ENCODE measurements around the gene RPS17.
A peak's percentile ranks its signal among the peaks of the same experiment; 100 is the strongest.

Gene RPS17

GRCh38 chr15:82540055-82540983 lies at the start of gene RPS17:
TSS of gene RPS17 (minus strand) at chr15:82540457. CDS start at chr15:82540428, 29 bp downstream.
- peak; percentile 96 to 98 (median 96) for DNase-seq (ENCODE audit: low read depth in 3 of 3)

GRCh38 chr15:82587805-82588204 lies 47.5 kb upstream of the RPS17 start:
- no peak for DNase-seq (ENCODE audit: low read depth in 3 of 3)

DNA sequence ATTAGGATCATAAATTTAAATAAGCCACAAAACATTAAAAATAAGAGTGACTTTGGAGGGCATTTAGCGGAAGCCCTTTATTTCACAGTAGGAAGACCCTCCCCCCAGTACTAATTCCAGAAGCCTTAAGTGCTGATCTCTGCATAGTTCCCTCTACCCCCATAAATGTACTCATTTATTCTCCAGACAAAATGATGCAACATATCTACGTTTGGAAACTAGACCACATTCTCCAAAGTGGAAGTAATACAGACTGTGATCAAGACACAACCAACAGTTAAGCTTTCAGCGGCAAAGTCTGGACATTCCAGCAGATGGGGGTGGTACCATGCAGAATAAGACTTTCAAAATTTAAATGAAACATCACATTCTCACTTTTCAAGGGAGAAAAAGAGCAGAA lies 44.8 kb upstream of the RPS17 start:
- DNase-seq (ENCODE audit: low read depth in 3 of 3) = no peak

DNA sequence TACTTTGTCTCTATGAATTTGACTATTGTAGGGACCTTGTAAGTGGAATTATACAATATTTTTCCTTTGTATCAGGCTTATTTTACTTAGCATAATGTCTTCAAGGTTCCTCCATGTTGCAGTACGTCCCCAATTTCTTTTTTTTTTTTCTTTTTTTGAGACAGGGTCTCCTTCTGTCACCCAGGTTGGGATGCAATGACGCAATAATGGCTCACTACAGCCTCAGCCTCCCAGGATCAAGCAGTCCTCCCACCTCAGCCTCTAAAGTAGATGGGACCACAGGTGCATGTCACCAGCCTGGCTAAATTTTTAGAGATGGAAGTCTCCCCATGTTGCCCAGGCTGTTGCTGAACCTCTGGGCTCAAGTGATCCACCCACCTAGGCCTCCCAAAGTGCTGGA lies 40.5 kb upstream of the RPS17 start:
- no peak for DNase-seq (ENCODE audit: low read depth in 3 of 3)

GRCh38 chr15:82575335-82575734 lies 35.1 kb upstream of the RPS17 start:
- DNase-seq (ENCODE audit: low read depth in 3 of 3) = no peak

DNA sequence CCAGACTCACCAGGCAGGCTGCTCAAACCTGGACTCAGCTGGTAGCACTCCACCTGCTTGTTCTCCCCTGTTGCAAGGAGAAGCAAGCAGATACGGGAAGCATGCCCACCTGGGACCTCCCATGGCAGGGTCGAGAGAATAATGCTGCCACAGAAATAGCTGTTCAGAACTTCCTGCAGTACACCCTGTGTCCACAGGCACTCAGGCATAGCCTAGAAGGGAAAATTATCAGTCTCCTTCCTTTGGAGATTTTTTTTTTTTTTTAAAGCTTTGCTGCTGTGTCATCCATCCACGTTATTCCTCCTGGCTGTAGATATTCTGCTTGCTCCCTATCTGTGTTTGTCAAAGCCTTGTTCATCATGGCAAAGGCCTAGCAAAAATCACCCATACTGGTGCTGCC lies 32.7 kb upstream of the RPS17 start:
- no peak for DNase-seq (ENCODE audit: low read depth in 3 of 3)

GRCh38 chr15:82572311-82572710 lies 32.1 kb upstream of the RPS17 start:
- no peak for DNase-seq (ENCODE audit: low read depth in 3 of 3)

DNA sequence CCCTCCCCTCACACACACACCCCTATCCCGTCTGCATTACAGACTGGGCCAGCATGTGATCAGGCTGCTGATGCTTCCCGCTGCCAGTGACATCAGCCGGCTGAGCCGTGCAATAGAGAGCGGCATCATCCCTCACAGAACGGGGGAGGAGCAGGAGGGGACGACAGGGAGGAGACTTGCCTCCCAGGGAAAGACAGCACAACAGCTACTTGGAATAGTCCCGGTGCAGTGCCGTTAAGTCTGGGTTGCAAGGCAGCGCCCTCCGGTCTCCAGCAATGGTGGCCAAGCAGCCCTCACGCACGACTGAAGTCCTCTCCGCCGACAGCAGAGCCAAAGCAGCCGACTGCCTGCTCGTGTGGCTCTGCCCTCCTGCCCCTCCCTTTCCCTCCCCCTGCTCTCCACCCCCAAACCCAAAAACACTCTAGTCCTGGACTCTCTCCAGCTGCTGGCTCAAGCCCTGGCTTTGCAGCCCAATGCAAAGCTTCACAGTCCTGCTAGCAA lies 31.5 kb upstream of the RPS17 start:
- no peak for DNase-seq (ENCODE audit: low read depth in 3 of 3)

DNA sequence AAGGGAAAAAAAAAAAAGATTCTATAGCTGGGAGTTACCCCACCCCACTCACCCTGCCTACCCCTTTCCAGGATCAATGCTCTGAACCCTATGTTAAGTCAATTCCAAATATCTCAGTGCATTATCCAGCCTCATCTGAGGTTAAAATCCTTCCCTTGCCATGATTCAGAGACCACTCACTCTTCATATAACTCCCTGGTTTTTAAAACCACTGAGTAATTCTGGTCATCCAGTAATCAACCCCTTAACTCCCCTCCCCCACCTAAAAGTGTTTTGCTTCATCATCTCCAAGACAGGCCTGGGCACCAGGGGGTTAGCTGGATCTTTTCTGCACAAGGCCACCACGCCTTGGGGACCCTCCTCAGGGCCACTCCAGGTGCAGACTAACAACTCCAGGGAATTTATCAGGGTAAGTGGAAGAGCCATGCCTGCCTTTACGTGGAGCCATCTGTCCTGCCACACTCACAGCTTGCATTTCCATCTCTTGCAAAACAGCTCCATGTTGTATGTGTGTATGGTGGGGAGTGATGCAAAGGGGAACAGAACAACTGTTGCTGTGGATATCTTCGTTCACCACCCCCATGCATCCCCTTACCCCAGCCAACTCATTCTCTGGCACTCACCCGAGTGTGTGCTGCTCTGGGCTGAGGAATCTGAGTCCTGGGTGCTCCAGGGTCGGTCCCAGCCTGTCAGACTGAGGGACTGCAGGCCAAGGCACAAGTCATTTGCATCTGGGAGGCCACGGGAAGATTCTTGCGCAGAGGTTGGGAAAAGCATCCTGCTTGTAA lies 30.7 kb upstream of the RPS17 start:
- no peak for DNase-seq (ENCODE audit: low read depth in 3 of 3)

- no peak for DNase-seq (ENCODE audit: low read depth in 3 of 3)
Measured at GRCh38 chr15:82569834-82570233, 29.6 kb upstream of the RPS17 start.

GRCh38 chr15:82568986-82569385 lies 28.7 kb upstream of the RPS17 start:
- no peak for DNase-seq (ENCODE audit: low read depth in 3 of 3)

DNA sequence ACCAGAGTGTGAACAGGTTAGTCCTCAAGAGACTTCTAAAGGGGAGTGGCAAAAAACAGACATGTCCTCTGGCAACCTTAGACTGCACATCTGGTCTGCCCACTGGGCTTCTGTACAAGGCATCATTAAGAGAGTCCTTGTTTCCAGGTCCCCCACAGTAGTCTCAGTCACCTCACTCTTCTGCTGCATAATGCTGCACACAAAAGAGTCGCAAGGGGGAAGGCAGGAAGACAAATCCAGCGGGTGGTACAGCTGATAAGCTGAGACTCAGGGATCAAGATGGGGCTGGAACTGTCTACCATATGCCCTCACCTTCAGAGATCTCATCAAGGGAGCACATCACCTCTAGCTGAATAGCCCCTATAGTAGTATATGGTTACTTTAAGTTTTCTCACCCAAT lies 27.4 kb upstream of the RPS17 start:
- DNase-seq (ENCODE audit: low read depth in 3 of 3) = no peak

DNA sequence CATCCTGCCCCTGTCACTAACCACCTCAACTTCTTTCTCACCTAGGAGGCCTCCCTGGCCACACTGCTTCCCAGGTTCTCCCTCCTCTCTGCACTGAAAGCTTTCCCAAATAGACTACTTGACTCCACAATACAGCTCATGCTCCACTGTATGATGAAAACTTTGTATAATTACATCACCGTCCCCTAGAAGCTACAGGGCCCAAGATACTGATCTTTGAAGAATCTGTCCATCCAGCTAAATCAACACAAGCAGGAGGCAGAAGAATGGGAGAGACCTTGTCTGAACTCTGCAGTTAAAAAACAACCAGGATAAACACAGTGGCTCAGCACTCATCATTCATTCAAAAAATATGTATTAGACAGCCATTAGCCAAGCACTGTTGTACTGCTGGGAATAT lies 26.4 kb upstream of the RPS17 start:
- DNase-seq (ENCODE audit: low read depth in 3 of 3) = no peak

- no peak for DNase-seq (ENCODE audit: low read depth in 3 of 3)
Measured at GRCh38 chr15:82558502-82558901, 18.2 kb upstream of the RPS17 start.

- DNase-seq (ENCODE audit: low read depth in 3 of 3) = no peak
Measured at GRCh38 chr15:82556315-82557035, 16.2 kb upstream of the RPS17 start.

DNA sequence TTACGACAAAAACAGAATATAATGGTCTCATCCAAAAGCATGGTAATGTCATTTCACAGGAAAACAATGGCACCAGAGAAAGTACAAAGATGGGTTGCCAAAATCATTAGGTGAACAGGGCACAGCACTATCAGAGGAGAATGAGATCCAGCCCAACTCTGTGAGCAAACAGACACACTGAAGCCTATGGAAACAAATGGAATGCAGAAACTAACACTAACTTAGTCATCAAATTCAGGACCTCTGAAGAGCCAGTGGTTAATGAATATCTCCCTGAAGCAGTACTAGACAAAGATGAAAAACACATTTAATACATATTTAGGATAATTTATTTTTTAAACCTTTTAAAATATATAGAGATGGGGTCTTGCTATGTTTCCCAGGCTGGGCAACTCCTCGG lies 14.6 kb upstream of the RPS17 start:
- DNase-seq (ENCODE audit: low read depth in 3 of 3) = no peak

DNA sequence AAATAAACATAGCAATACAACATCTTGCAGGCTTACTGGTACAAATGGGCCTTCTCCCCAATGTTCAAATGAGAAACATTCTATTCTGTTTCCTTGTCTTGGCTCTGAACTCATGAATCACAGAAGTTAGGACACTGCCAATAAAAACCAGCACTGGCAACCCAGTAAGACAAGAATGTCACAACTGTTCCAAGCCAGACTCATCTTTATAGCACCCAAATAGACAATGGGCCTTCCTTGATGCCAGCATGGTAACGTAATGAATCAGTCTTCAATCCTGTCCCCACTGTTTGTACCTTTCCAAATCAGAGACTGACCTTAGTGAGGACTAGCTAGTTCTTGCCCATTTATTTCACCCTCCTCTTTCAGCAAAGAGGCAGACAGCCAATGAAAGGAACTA lies 14.1 kb upstream of the RPS17 start:
- DNase-seq (ENCODE audit: low read depth in 3 of 3) = no peak

DNA sequence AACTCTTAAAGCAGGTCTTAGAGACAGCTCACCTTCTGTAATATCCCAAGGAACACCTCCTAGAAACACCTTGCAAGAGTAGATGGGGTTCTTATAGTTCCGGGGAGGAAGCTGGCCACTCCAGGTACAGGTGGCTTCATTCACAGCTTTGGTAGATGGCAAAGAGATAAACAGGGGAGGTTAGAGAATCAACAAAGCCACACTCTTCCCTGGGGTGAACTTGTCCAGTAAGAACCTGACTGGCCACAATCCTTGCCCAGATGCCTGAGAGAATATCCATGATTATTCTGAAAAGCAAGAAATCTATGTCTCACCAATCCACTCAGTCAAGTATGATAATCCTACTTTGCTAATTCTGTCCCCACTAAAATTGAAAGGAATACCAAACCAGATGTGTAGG lies 13.6 kb upstream of the RPS17 start:
- DNase-seq (ENCODE audit: low read depth in 3 of 3) = no peak

DNA sequence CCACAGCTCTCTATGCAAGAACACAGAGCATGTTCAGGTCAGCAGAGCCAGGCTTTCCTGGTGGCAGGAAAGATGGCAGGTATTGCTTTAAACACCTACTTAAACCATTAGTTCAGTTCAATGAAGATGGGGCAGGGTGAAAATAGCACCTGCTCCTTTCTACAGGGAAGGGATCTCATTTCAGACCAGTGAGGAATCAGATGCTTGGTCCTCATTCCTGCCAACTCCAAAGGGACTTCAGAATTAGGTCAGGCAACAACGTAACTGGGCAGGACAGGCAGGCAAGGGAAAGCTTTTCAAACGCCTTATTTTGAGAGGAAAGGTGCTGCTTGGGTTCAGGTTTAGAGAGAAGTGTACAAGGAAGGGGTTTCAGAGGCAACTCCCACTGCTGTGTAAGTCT lies 12.6 kb upstream of the RPS17 start:
- DNase-seq (ENCODE audit: low read depth in 3 of 3) = no peak

- DNase-seq (ENCODE audit: low read depth in 3 of 3) = no peak
Measured at GRCh38 chr15:82551646-82552247, 11.5 kb upstream of the RPS17 start.

DNA sequence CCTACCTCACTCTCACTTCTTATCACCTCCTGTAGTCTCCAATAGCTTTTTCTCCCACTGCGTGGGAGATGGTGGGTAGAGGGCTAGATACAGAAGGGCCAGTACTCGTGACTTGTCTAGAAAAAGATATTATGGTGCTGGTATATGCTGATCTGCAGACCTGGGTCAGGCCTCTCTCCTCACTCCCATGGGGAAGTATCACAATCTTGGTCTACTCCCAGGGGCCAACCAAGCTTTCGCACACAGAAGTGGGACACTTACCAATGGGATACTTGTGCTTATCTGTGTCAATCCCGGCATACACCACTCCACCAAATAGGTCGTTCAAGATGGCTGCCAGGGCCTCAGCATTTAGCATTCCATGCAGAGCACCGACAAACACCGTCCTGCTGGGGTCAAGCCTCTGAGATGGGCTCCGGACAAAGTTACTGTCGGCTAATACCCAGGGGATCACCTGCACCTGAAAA lies 9.0 kb upstream of the RPS17 start:
- no peak for DNase-seq (ENCODE audit: low read depth in 3 of 3)

GRCh38 chr15:82548700-82549099 lies 8.4 kb upstream of the RPS17 start:
- DNase-seq (ENCODE audit: low read depth in 3 of 3) = no peak

All from stimulated activated CD4-positive, alpha-beta T cell treated with anti-CD3 and anti-CD28 coated beads, TNF-alpha, amount 100 ng/mL, for 48 hours (primary cell).